ENCODE results near the gene CAGE1. TPM values are rescaled to one million over a fixed set of nuclear protein-coding genes. Genes with fewer than 3 reads are reported as not detected.

CAGE1 gene
- total RNA-seq, 1 experiment from 2014 or later, result not detected

DNA sequence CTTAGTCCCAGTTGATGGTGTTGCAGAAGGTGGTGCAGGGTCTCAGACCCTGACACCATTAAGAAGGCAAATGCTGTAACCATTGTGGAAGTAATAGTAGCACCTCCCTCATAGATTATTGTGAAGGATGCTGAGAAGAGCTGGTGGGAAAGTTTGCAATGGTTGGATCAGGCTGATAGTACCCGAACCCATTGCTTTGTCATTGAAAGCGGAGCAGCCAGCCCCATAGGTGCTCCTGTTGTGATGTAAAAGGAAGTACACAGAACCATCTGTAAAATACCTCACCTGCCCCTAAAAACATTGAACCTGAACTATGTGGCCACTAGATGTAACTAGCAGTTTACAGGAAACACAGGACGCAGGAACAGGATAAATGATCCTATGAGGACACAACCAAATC lies 31.5 kb upstream of the CAGE1 start:
- intact Hi-C loops (cut with micrococcal nuclease; ENCODE audit: unreplicated experiment), result no loop called here
- Mint-ChIP-seq H3K4me1 (ENCODE audit: low read depth, unreplicated experiment) (no peaks in the 10 kb centered on the region), H3K36me3 (ENCODE audit: insufficient read depth, unreplicated experiment) (peaks cover 8% of the 10 kb centered on the region), H3K9me3 (ENCODE audit: low read depth, unreplicated experiment) (no peaks in the 10 kb centered on the region), H3K4me3 (ENCODE audit: low read depth, unreplicated experiment) (no peak overlapping the region), H3K27ac (ENCODE audit: unreplicated experiment) (no peak overlapping the region), H3K27me3 (ENCODE audit: unreplicated experiment) (no peaks in the 10 kb centered on the region)
- CTCF ChIA-PET, result no interaction called here
- DNase-seq, result no peak
- no TSS peak for BruUV-seq (replicated peaks)
- TF ChIP-seq, protein P1, sequence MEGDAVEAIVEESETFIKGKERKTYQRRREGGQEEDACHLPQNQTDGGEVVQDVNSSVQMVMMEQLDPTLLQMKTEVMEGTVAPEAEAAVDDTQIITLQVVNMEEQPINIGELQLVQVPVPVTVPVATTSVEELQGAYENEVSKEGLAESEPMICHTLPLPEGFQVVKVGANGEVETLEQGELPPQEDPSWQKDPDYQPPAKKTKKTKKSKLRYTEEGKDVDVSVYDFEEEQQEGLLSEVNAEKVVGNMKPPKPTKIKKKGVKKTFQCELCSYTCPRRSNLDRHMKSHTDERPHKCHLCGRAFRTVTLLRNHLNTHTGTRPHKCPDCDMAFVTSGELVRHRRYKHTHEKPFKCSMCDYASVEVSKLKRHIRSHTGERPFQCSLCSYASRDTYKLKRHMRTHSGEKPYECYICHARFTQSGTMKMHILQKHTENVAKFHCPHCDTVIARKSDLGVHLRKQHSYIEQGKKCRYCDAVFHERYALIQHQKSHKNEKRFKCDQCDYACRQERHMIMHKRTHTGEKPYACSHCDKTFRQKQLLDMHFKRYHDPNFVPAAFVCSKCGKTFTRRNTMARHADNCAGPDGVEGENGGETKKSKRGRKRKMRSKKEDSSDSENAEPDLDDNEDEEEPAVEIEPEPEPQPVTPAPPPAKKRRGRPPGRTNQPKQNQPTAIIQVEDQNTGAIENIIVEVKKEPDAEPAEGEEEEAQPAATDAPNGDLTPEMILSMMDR (IDR thresholded peaks at IDR 0.05; ENCODE audit: unreplicated experiment), result no peak

DNA sequence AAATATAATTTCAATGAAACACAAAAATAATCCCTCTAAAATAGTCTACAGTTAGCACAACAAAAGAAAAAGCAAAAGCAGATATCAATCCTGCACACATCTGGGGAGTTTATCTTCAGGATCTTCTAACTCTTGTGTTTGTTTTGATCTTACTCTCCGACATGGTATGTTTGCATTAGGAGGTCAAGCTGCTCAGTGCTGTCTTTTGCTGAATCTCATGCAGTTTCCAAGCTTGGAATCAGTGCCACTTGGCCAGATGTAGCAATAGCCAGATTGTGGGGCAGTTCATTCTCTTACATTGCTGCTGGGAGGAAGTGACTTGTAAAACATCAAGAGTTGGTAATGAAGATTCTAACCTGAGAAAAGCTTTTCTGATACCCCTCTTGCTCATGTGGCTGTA lies 29.5 kb upstream of the CAGE1 start:
- Mint-ChIP-seq H3K9me3 (ENCODE audit: low read depth, unreplicated experiment) (no peaks in the 10 kb centered on the region), H3K36me3 (ENCODE audit: insufficient read depth, unreplicated experiment) (peaks cover 14% of the 10 kb centered on the region), H3K4me1 (ENCODE audit: low read depth, unreplicated experiment) (no peaks in the 10 kb centered on the region), H3K27ac (ENCODE audit: unreplicated experiment) (no peak overlapping the region), H3K4me3 (ENCODE audit: low read depth, unreplicated experiment) (no peak overlapping the region), H3K27me3 (ENCODE audit: unreplicated experiment) (no peaks in the 10 kb centered on the region)
- DNase-seq, result no peak
- no TSS peak for BruUV-seq (replicated peaks)
- TF ChIP-seq, protein P1 (IDR thresholded peaks at IDR 0.05; ENCODE audit: unreplicated experiment), result no peak
- intact Hi-C loops (cut with micrococcal nuclease; ENCODE audit: unreplicated experiment), result no loop called here
- CTCF ChIA-PET, result no interaction called here

DNA sequence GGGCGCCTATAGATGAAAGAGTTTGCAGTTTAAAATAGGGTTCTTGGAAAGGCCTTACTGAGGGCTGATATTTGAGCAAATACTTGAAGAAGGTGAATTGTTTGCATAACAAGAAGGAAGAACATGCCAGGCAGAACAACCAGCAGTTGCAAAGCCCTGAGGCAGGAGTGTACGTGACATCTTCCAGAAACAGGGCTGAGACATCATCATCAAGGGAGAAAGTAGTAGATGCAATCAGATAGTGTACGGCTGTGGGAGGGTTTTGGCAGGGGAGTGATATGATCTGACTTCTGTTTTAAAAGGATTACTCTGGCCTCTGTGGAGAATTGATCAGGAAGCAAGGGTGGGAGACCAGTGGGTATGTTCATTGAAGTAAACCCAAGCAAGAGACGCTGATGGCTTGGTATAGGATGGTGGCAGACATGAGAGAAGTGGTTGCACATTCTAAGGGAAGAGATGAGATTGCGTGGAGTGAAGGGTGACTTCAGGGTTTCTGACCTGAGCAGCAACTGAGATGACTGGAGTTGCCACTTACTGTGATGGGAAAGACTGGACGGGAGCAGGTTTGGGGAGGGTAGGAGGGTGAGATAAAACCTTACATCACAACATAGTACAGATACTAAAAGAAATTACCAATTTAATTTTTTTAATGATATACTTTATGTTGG lies 28.8 kb upstream of the CAGE1 start:
- BruUV-seq (replicated peaks), result no TSS peak
- H3K4me1 Mint-ChIP-seq (ENCODE audit: low read depth, unreplicated experiment), result no peaks in the 10 kb centered on the region
- intact Hi-C loops (cut with micrococcal nuclease; ENCODE audit: unreplicated experiment), result no loop called here
- CTCF ChIA-PET, result no interaction called here
- TF ChIP-seq, protein P1 (IDR thresholded peaks at IDR 0.05; ENCODE audit: unreplicated experiment), result no peak
- H3K27ac Mint-ChIP-seq (ENCODE audit: unreplicated experiment), result no peak overlapping the region
- no peaks in the 10 kb centered on the region for H3K27me3 Mint-ChIP-seq (ENCODE audit: unreplicated experiment)
- DNase-seq, result no peak
- H3K9me3 Mint-ChIP-seq (ENCODE audit: low read depth, unreplicated experiment), result no peaks in the 10 kb centered on the region
- peaks cover 14% of the 10 kb centered on the region for H3K36me3 Mint-ChIP-seq (ENCODE audit: insufficient read depth, unreplicated experiment)
- no peak overlapping the region for H3K4me3 Mint-ChIP-seq (ENCODE audit: low read depth, unreplicated experiment)

DNA sequence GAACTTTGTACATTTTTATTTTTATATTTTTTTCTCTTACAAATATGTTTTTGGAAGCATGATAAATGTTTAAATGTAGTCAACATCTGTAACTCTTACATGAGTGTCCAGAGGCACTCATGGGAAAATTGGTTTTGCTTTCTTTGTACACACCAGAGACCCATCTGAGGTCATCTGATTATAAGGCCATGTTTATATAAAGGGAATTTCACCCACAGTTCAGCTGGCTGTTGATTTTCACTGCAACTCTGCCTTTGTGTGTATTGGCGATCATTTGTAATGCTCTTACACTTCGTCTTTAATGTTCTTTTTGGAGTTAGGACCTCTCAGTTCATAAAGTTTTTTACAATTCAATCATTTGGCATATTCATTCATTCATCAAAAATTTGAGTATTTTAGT lies 28.1 kb upstream of the CAGE1 start:
- Mint-ChIP-seq H3K36me3 (ENCODE audit: insufficient read depth, unreplicated experiment) (peaks cover 14% of the 10 kb centered on the region), H3K27ac (ENCODE audit: unreplicated experiment) (no peak overlapping the region), H3K4me1 (ENCODE audit: low read depth, unreplicated experiment) (no peaks in the 10 kb centered on the region), H3K4me3 (ENCODE audit: low read depth, unreplicated experiment) (no peak overlapping the region), H3K27me3 (ENCODE audit: unreplicated experiment) (no peaks in the 10 kb centered on the region), H3K9me3 (ENCODE audit: low read depth, unreplicated experiment) (no peaks in the 10 kb centered on the region)
- BruUV-seq (replicated peaks), result no TSS peak
- CTCF ChIA-PET, result no interaction called here
- no peak for DNase-seq
- TF ChIP-seq, protein P1 (IDR thresholded peaks at IDR 0.05; ENCODE audit: unreplicated experiment), result no peak
- intact Hi-C loops (cut with micrococcal nuclease; ENCODE audit: unreplicated experiment), result no loop called here

Measured in Calu3 (cell line).